ENCODE data around the gene GRM5.

GRCh38 chr11:88501541-88501940, 564.2 kb downstream of the GRM5 start:
- TF ChIP-seq CTCF (IDR thresholded peaks at IDR 0.05): no peak
- no peak for TF ChIP-seq EZH2 (IDR thresholded peaks at IDR 0.05; ENCODE audit: borderline replicate concordance, insufficient read depth, low read depth, low read length, poor library complexity, severe bottlenecking)
